D341Med (cell line): ENCODE data around the gene MYO5B.
"Not testable (repeated sequence)": the region's sequence is repeated elsewhere in the genome, so short reads cannot be mapped to it uniquely, and the experiment has no call there.

Experiments used
- DNase-seq: peaks from one replicate; pipeline ENCODE4 v3.0.0; 2012; ENCODE audit warnings: low spot score

Gene MYO5B

GRCh38 chr18:50194631-50195532 lies at the start of gene MYO5B:
Gene MYO5B, minus strand, starts transcription at chr18:50195147. Its CDS starts 354 bp downstream, at chr18:50194793.
- DNase-seq, result peak; percentile 88

- not testable (repeated sequence) for DNase-seq
Observed at GRCh38 chr18:50241768-50242167, 46.8 kb upstream of the MYO5B start.

- DNase-seq, result no peak
Observed at GRCh38 chr18:50240080-50240563, 45.2 kb upstream of the MYO5B start.

- no peak for DNase-seq
Observed at GRCh38 chr18:50232419-50232818, 37.5 kb upstream of the MYO5B start.

GRCh38 chr18:50231621-50232020 lies 36.7 kb upstream of the MYO5B start:
- no peak for DNase-seq

GRCh38 chr18:50220249-50220648 lies 25.3 kb upstream of the MYO5B start:
- DNase-seq, result not testable (repeated sequence)

- peak; percentile 59 for DNase-seq
Observed at GRCh38 chr18:50218432-50219197, 23.7 kb upstream of the MYO5B start.

- no peak for DNase-seq
Observed at GRCh38 chr18:50209311-50209710, 14.4 kb upstream of the MYO5B start.

- DNase-seq, result no peak
Observed at GRCh38 chr18:50207722-50208121, 12.8 kb upstream of the MYO5B start.

- peak; percentile 82 for DNase-seq
Observed at GRCh38 chr18:50203801-50204604, 9.1 kb upstream of the MYO5B start.

- no peak for DNase-seq
Observed at GRCh38 chr18:50201476-50202018, 6.6 kb upstream of the MYO5B start.

GRCh38 chr18:50199921-50200320 lies 5.0 kb upstream of the MYO5B start:
- DNase-seq, result no peak

GRCh38 chr18:50199346-50199855 lies 4.5 kb upstream of the MYO5B start:
- no peak for DNase-seq

- DNase-seq, result no peak
Observed at GRCh38 chr18:50196261-50196660, 1.3 kb upstream of the MYO5B start.

GRCh38 chr18:50195689-50196088 lies 742 bp upstream of the MYO5B start:
- no peak for DNase-seq

- DNase-seq, result peak; percentile 58
Observed at GRCh38 chr18:50193796-50194630, 934 bp downstream of the MYO5B start.

GRCh38 chr18:50192995-50193795 lies 1.8 kb downstream of the MYO5B start:
- peak; percentile 50 for DNase-seq

- no peak for DNase-seq
Observed at GRCh38 chr18:50190926-50191325, 4.0 kb downstream of the MYO5B start.

GRCh38 chr18:50190236-50190635 lies 4.7 kb downstream of the MYO5B start:
- DNase-seq, result no peak

GRCh38 chr18:50189160-50189559 lies 5.8 kb downstream of the MYO5B start:
- DNase-seq, result no peak
